SK-MEL-5 (cell line): ENCODE data around the gene TRIML1. TPM values are rescaled to one million over a fixed set of nuclear protein-coding genes. Genes with fewer than 3 reads are reported as not detected.
"Not testable (repeated sequence)": the region's sequence is repeated elsewhere in the genome, so short reads cannot be mapped to it uniquely, and the experiment has no call there.

ENCODE experiments used
- DNase-seq: peaks from one replicate; pipeline ENCODE4 v3.0.0-alpha.2; 2016; ENCODE audit warnings: low read depth, low spot score
- in situ Hi-C: cut with HindIII; loops from 2 replicates; pipeline ENCODE4 v1.10.0; 2016; ENCODE audit warnings: low sequenced_read_pairs, high pct_unique_total_duplicates, low pct_unique_long_range_greater_than_20kb
- total RNA-seq: library from RNA; depleted of rRNA; stranded (reverse); fragments of >200 nt; shearing (Covaris generic); gene quantifications from 2 replicates; pipeline ENCODE4 v1.2.3, GENCODE V29; 2014

TRIML1 gene
- total RNA-seq, 1 experiment from 2014 or later = not detected

- in situ Hi-C loops = no loop called here
- DNase-seq = no peak
These were observed 6.4 kb downstream of the TRIML1 start for GRCh38 chr4:188145601-188146000.

- in situ Hi-C loops = no loop called here
- no peak for DNase-seq
These were observed 7.4 kb downstream of the TRIML1 start for GRCh38 chr4:188146618-188147017.

GRCh38 chr4:188147176-188147575 is 7.9 kb downstream of the TRIML1 start:
- DNase-seq = no peak
- in situ Hi-C loops = no loop called here

GRCh38 chr4:188147776-188148175 is 8.5 kb downstream of the TRIML1 start:
- in situ Hi-C loops = no loop called here
- DNase-seq = no peak

- in situ Hi-C loops = no loop called here
- peak; percentile 83 for DNase-seq
These were observed 15.6 kb downstream of the TRIML1 start for GRCh38 chr4:188154668-188155405.

GRCh38 chr4:188158336-188158735 is 19.1 kb downstream of the TRIML1 start:
- no peak for DNase-seq
- in situ Hi-C loops = no loop called here

- in situ Hi-C loops, DNase-seq: not testable (repeated sequence)
These were observed 20.4 kb downstream of the TRIML1 start for GRCh38 chr4:188159513-188160226.

- DNase-seq = no peak
- in situ Hi-C loops = no loop called here
These were observed 21.2 kb downstream of the TRIML1 start for GRCh38 chr4:188160406-188160805.

- in situ Hi-C loops = no loop called here
- no peak for DNase-seq
These were observed 21.9 kb downstream of the TRIML1 start for GRCh38 chr4:188161167-188161566.

- DNase-seq = no peak
- in situ Hi-C loops = no loop called here
These were observed 23.5 kb downstream of the TRIML1 start for GRCh38 chr4:188162698-188163097.

GRCh38 chr4:188168726-188169373 is 29.6 kb downstream of the TRIML1 start:
- DNase-seq = no peak
- in situ Hi-C loops = no loop called here

- in situ Hi-C loops = no loop called here
- no peak for DNase-seq
These were observed 32.3 kb downstream of the TRIML1 start for GRCh38 chr4:188171551-188171950.

- no peak for DNase-seq
- in situ Hi-C loops = no loop called here
These were observed 36.0 kb downstream of the TRIML1 start for GRCh38 chr4:188175288-188175687.

GRCh38 chr4:188177997-188178675 is 38.9 kb downstream of the TRIML1 start:
- DNase-seq = no peak
- in situ Hi-C loops = no loop called here

GRCh38 chr4:188178806-188179205 is 39.6 kb downstream of the TRIML1 start:
- no peak for DNase-seq
- in situ Hi-C loops = no loop called here

GRCh38 chr4:188187106-188187505 is 47.9 kb downstream of the TRIML1 start:
- DNase-seq = no peak
- in situ Hi-C loops = no loop called here

- in situ Hi-C loops = no loop called here
- DNase-seq = no peak
These were observed 51.2 kb downstream of the TRIML1 start for GRCh38 chr4:188190461-188190860.

- in situ Hi-C loops = no loop called here
- DNase-seq = no peak
These were observed 55.2 kb downstream of the TRIML1 start for GRCh38 chr4:188194421-188194820.
